Erythroblast (primary cell): Measurements from ENCODE around the gene GSDME.

Source experiments
- GATA1 ChIP-seq: IDR thresholded peaks from 2 replicates; pipeline ENCODE4 v1.6.1; 2011; ENCODE audit warnings: low read depth, mild to moderate bottlenecking, control low read depth, low read length, moderate library complexity
- POLR2A ChIP-seq: IDR thresholded peaks from 2 replicates; pipeline ENCODE4 v1.6.1; 2011; ENCODE audit warnings: mild to moderate bottlenecking, low read length

DNA sequence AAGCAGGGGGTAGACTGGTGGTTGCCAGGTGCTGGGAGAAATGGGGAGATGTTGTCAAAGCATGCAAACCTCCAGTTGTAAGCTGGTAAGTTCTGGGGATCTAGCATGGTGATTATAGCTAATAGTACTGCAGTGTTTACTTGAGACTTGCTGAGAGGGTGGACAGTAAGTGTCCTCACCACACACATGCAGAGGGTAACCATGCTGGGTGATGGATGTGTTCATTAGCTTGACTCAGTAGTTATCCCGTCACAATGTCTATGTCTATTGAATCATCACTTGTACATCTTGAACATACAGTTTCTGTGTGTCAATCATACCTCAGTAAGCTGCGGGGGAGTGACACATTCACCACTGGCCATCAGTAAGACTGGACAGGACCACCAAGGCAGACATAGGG is 42.1 kb downstream of the GSDME start:
- TF ChIP-seq POLR2A (no peak), GATA1 (no peak)
